Mononuclear cell (primary cell): ENCODE measurements around the gene C11orf54. TPM values are rescaled to one million over a fixed set of nuclear protein-coding genes. Genes with fewer than 3 reads are reported as not detected.
"Not testable (repeated sequence)": the region's sequence is repeated elsewhere in the genome, so short reads cannot be mapped to it uniquely, and the experiment has no call there.

Experiments used
- H3K27me3 ChIP-seq: 2 replicates; pipeline ENCODE4 v1.6.0; 2011; ENCODE audit warnings: low read length, control low read depth; ENCODE audit not compliant: insufficient read depth
- H3K4me1 ChIP-seq: 2 replicates; pipeline ENCODE4 v1.5.1; 2011; ENCODE audit warnings: mild to moderate bottlenecking, low read length, control low read depth; ENCODE audit not compliant: insufficient read depth
- H3K4me3 ChIP-seq: 2 replicates; pipeline ENCODE4 v1.5.1; 2011; ENCODE audit warnings: mild to moderate bottlenecking, low read length, moderate library complexity
- H3K9me3 ChIP-seq: 2 replicates; pipeline ENCODE4 v1.5.1; 2011; ENCODE audit warnings: low read depth, mild to moderate bottlenecking, control low read depth, low read length
- total RNA-seq: library from RNA; depleted of rRNA; stranded (reverse); fragments of >200 nt; gene quantifications from one replicate; pipeline ENCODE4 v1.2.3, GENCODE V29; 2012

The C11orf54 gene
- total RNA-seq, 1 donor = 9.8 TPM

DNA sequence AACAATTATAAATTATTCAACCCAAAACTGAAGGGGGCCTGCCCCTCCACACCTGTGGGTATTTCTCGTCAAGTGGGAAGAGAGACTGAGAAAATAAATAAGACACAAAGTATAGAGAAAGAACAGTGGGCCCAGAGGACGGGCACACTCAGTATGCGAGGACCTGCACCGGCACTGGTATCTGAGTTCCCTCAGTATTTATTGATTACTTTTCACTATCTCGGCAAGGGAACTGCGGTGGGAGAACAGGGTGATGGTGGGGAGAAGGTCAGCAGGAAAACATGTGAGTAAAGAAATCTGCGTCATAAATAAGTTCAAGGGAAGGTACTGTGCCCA, 3.2 kb downstream of the C11orf54 start:
- H3K4me1 ChIP-seq = peaks cover 20% of the 10 kb centered on the region
- no peaks in the 10 kb centered on the region for H3K27me3 ChIP-seq
- no peak overlapping the region for H3K4me3 ChIP-seq
- no peaks in the 10 kb centered on the region for H3K9me3 ChIP-seq

DNA sequence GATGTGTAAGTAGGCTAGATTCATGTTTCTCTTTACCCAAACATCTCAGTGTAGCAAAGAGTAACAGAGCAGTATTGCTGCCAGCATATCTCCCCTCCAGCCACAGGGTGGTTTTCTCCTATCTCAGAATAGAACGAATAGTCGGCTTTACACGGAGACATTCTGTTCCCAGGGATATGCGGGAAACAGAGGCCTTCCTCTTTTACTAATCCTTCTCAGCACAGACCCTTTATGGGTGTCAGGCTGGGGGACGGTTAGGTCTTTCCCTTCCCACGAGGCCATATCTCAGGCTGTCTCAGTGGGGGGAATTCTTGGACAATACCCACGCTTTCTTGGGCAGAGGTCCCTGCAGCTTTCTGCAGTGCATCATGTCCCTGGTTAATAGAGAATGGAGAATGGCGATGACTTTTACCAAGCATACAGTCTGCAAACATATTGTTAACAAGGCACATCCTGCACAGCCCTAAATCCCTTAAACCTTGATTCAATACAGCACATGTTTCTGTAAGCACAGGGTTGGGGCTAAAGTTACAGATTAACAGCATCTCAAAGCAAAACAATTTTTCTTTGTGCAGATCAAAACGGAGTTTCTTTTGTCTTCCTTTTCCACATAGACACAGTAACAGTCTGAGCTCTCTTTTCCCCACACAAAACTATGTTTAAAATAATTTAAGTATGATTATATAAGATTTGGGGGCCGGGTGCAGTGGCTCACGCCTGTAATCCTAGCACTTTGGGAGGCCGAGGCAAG, 3.7 kb downstream of the C11orf54 start:
- H3K4me1 ChIP-seq = peaks cover 14% of the 10 kb centered on the region
- not testable (repeated sequence) for H3K4me3 ChIP-seq, H3K9me3 ChIP-seq, H3K27me3 ChIP-seq

DNA sequence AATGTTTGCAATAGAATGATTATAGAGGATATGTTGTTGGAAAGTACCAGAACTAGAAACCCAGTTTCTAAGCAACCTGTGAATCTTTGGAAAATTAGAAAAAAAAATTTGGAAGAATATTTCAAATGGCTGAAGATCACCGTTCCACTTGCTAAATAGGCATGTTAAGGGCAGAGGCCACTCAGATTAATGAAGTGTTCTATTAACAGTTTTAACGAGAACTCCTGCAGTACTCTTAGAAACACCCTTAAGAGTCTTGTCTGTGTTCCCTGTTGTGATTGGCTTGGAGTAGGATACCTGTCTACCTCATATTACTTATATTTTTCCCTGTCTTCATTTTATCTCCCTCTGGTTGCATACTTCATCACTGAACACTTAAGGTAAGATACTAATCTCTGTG, 4.6 kb downstream of the C11orf54 start:
- no peak overlapping the region for H3K4me3 ChIP-seq
- no peaks in the 10 kb centered on the region for H3K9me3 ChIP-seq
- H3K4me1 ChIP-seq = peaks cover 11% of the 10 kb centered on the region
- no peaks in the 10 kb centered on the region for H3K27me3 ChIP-seq

DNA sequence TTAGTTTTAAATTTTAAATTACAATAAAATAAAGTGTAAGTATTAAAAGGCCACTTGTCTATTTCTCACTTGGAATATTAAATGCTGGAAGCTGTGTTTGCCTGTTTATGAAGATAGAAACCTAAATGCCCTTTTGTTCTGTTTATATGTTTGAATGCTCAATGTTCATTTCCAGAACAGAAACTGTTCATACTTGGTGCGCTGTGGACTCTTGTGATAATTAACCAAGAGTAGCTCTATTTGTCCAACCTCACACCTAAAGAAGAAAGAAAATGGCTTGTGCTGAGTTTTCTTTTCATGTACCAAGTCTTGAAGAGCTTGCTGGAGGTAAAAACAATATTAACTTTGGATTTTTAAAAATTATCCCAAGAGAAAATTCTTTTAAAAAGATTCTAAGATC, 5.7 kb downstream of the C11orf54 start:
- Histone ChIP-seq H3K27me3 (no peaks in the 10 kb centered on the region), H3K9me3 (no peaks in the 10 kb centered on the region), H3K4me1 (peaks cover 8% of the 10 kb centered on the region), H3K4me3 (no peak overlapping the region)

- Histone ChIP-seq H3K9me3 (no peaks in the 10 kb centered on the region), H3K4me3 (no peak overlapping the region), H3K4me1 (no peaks in the 10 kb centered on the region), H3K27me3 (no peaks in the 10 kb centered on the region)
Observed at GRCh38 chr11:93751001-93751400, 9.5 kb downstream of the C11orf54 start.

DNA sequence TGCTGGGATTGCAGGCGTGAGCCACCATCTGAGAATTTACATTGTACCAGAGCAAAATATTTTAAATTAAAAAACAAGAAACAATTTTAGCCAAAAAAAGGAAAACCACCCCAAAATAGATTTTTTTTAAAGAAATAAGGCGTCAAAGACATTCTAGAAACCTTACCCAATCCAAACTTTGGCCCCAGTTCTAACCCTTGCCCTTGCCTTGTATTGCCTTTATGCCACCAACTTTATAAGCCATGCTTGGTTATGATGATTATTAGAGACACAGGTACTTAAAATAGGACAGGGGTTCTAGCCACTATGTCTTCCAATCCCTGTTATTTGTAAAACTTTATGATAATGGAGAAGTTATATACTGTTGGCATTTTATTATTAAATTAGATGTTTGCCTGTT, 11.8 kb downstream of the C11orf54 start:
- H3K9me3 ChIP-seq = no peaks in the 10 kb centered on the region
- no peaks in the 10 kb centered on the region for H3K4me1 ChIP-seq
- no peak overlapping the region for H3K4me3 ChIP-seq
- H3K27me3 ChIP-seq = no peaks in the 10 kb centered on the region

DNA sequence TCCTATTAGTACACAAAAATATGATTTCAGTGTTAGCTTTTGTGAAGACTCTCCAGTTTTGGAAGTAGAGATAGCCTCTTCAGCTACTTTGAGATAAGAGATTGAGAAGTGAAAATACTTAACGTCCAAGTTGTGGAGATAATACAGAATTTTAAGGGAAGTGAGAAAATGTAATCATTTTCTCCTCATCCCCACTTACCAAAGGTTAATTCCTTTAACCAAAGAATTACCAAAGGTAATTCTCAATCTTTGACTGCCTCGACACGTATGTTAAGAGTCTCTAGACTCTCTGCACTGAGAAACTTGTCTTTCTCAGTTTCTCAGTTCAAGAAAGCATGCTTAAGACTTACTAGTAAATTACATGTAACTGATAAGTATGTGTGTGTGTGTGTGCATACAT, 15.3 kb downstream of the C11orf54 start:
- H3K27me3 ChIP-seq = no peaks in the 10 kb centered on the region
- no peaks in the 10 kb centered on the region for H3K4me1 ChIP-seq
- H3K9me3 ChIP-seq = no peaks in the 10 kb centered on the region

DNA sequence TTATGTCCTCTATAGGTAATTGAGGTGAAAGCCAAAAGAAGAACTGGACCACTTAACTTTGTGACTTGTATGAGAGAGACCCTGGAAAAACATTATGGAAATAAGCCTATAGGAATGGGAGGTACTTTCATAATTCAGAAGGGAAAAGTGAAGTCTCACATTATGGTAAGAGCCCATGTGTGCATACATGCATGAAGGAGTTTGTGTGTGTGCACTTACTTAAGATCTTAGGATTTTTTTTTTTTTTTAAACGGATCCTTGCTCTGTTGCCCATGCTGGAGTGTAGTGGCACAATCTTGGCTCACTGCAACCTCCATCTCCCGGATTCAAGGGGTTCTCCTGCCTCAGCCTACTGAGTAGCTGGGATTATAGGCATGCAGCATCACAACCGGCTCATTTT, 15.8 kb downstream of the C11orf54 start:
- Histone ChIP-seq H3K27me3 (no peaks in the 10 kb centered on the region), H3K4me1 (no peaks in the 10 kb centered on the region), H3K9me3 (no peaks in the 10 kb centered on the region), H3K4me3 (no peak overlapping the region)

More for the DNA sequence above, 15.3 kb downstream of the C11orf54 start:
- no peak overlapping the region for H3K4me3 ChIP-seq

GRCh38 chr11:93757924-93758865, 16.7 kb downstream of the C11orf54 start:
- H3K27me3 ChIP-seq = no peaks in the 10 kb centered on the region
- H3K9me3 ChIP-seq = no peaks in the 10 kb centered on the region
- H3K4me1 ChIP-seq = no peaks in the 10 kb centered on the region

GRCh38 chr11:93759123-93759522, 17.7 kb downstream of the C11orf54 start:
- H3K27me3 ChIP-seq, H3K4me3 ChIP-seq, H3K4me1 ChIP-seq, H3K9me3 ChIP-seq: not testable (repeated sequence)

More at GRCh38 chr11:93757924-93758865, 16.7 kb downstream of the C11orf54 start:
- H3K4me3 ChIP-seq = no peak overlapping the region

GRCh38 chr11:93761910-93762309, 20.4 kb downstream of the C11orf54 start:
- no peaks in the 10 kb centered on the region for H3K27me3 ChIP-seq
- no peaks in the 10 kb centered on the region for H3K4me1 ChIP-seq
- no peaks in the 10 kb centered on the region for H3K9me3 ChIP-seq
- H3K4me3 ChIP-seq = no peak overlapping the region

DNA sequence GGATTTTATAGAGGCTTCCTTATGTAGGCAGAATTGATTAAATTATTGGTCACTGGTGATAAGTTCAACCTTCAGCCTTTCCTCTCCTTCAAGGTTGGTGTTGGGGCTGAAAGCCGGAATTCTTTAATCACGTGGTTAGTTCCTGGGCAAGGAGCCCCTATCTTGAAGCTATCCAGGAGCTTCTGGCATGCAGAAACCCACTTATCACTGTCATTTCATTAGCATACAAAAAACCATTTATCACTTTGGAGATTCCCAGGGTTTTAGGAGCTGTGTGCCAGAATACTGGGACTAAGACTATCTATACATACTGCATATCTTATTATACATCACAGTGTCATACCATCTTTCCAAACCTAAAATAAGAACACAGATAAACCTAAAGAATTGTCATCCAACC, 24.1 kb downstream of the C11orf54 start:
- Histone ChIP-seq H3K9me3 (no peaks in the 10 kb centered on the region), H3K4me3 (no peak overlapping the region), H3K27me3 (no peaks in the 10 kb centered on the region), H3K4me1 (no peaks in the 10 kb centered on the region)

DNA sequence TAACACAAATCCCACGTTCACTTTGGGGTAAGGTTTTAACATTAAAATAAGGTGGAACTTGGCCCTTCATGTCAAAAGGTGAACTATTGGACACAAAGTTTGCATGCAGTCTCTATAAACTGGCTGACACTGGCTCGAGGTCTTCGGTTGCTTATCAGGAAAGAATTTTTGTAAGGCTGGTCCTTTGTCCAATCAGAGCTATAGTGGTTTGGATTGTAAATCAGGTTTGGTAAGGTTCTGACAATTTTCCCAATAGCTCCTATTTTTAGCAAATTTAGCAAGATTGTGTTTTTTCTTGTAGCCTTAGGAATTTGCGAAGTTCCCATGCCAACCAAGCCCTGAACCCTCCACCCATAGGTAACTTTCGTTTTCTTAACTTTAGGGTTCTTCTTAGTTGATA, 25.0 kb downstream of the C11orf54 start:
- no peak overlapping the region for H3K4me3 ChIP-seq
- H3K27me3 ChIP-seq = no peaks in the 10 kb centered on the region
- no peaks in the 10 kb centered on the region for H3K4me1 ChIP-seq
- H3K9me3 ChIP-seq = no peaks in the 10 kb centered on the region

GRCh38 chr11:93767018-93767417, 25.5 kb downstream of the C11orf54 start:
- Histone ChIP-seq H3K27me3 (no peaks in the 10 kb centered on the region), H3K9me3 (no peaks in the 10 kb centered on the region), H3K4me3 (no peak overlapping the region), H3K4me1 (no peaks in the 10 kb centered on the region)

DNA sequence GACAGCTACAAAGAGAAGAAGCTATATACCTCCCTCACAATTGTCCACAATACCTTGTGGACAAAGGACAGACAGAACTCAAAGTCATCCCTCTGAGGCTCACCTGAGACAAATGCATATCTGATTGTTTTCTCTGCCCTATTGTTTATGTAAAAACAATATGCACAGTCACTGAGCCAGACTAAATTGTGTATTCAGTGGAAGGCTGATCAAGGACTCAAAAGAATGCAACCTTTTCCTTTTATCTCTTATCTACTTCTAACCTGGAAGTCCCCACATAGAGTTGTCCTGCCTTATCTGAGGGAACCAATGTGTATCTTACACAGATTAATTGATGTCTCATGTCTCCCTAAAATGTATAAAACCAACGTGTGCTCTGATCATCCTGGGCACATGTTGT, 28.7 kb downstream of the C11orf54 start:
- peaks cover 3% of the 10 kb centered on the region for H3K4me1 ChIP-seq
- no peak overlapping the region for H3K4me3 ChIP-seq
- no peaks in the 10 kb centered on the region for H3K27me3 ChIP-seq
- H3K9me3 ChIP-seq = no peaks in the 10 kb centered on the region
